GM11168 (cell line): Measurements from ENCODE around the gene DGKQ.
"Not testable (repeated sequence)": the region's sequence is repeated elsewhere in the genome, so short reads cannot be mapped to it uniquely, and the experiment has no call there.

Source experiments
- in situ Hi-C: fragments of 300-500 bp; cut with MboI; formaldehyde crosslinking; loops from one replicate; pipeline ENCODE4 v1.12.0; 2022; ENCODE audit warnings: low sequenced_read_pairs; ENCODE audit not compliant: unreplicated experiment

Gene DGKQ

GRCh38 chr4:952881-953573 is 20.3 kb downstream of the DGKQ start:
- in situ Hi-C loops, result no loop called here

- in situ Hi-C loops, result no loop called here
These were observed 21.5 kb downstream of the DGKQ start for GRCh38 chr4:951594-952468.

- in situ Hi-C loops, result no loop called here
These were observed 22.2 kb downstream of the DGKQ start for GRCh38 chr4:951186-951585.

- in situ Hi-C loops, result no loop called here
These were observed 23.0 kb downstream of the DGKQ start for GRCh38 chr4:950136-951020.

- in situ Hi-C loops, result no loop called here
These were observed 23.7 kb downstream of the DGKQ start for GRCh38 chr4:949656-950055.

- in situ Hi-C loops, result no loop called here
These were observed 24.5 kb downstream of the DGKQ start for GRCh38 chr4:948936-949300.

GRCh38 chr4:948101-948935 is 25.1 kb downstream of the DGKQ start:
- in situ Hi-C loops, result no loop called here

- in situ Hi-C loops, result no loop called here
These were observed 25.8 kb downstream of the DGKQ start for GRCh38 chr4:947491-947971.

GRCh38 chr4:946517-947471 is 26.6 kb downstream of the DGKQ start:
- in situ Hi-C loops, result no loop called here

- in situ Hi-C loops, result no loop called here
These were observed 27.3 kb downstream of the DGKQ start for GRCh38 chr4:946103-946450.

- in situ Hi-C loops, result no loop called here
These were observed 27.9 kb downstream of the DGKQ start for GRCh38 chr4:945274-946102.

- in situ Hi-C loops, result not testable (repeated sequence)
These were observed 33.9 kb downstream of the DGKQ start for GRCh38 chr4:939508-939907.

GRCh38 chr4:932713-933070 is 40.7 kb downstream of the DGKQ start:
- in situ Hi-C loops, result no loop called here

- in situ Hi-C loops, result no loop called here
These were observed 41.2 kb downstream of the DGKQ start, which contains the start of the genes GAK and TMEM175 for GRCh38 chr4:931960-932712. Gene GAK, minus strand, starts transcription at chr4:932316. Its CDS starts 129 bp downstream, at chr4:932187. Gene TMEM175, plus strand, starts transcription at chr4:932460. Its CDS starts 15,280 bp downstream, at chr4:947740.

- in situ Hi-C loops, result no loop called here
These were observed 42.0 kb downstream of the DGKQ start for GRCh38 chr4:931194-931959.

GRCh38 chr4:930827-931193 is 42.6 kb downstream of the DGKQ start:
- in situ Hi-C loops, result no loop called here
